ENCODE data around the gene SCN5A.

SCN5A gene

GRCh38 chr3:38533285-38533976 lies 116.1 kb downstream of the SCN5A start:
- Mint-ChIP-seq H3K9me3 (no peaks in the 10 kb centered on the region), H3K36me3 (ENCODE audit: low read depth) (peaks cover 9% of the 10 kb centered on the region), H3K4me3 (no peak overlapping the region), H3K27me3 (no peaks in the 10 kb centered on the region), H3K4me1 (peaks cover 5% of the 10 kb centered on the region), H3K27ac (no peak overlapping the region)
- ATAC-seq: no peak
- DNase-seq: no peak

DNA sequence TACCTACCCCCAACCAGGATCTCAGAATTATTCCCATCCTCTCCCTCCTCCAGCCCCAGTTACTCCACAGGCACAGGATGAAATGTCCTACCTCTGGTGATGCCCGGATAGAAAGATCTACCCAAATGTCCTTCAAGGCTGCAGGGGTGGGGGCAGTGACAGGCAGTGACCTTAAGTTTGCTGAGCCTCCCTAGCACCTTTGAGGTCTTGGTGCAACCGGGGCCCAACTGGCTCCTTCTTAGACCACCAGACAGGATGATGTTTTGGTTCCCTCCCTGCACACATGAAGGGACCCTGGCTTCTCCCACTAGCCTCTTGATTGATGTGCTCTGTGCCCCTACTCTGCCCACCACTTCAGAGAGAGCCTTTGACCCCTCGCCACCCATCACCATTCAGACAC lies 117.0 kb downstream of the SCN5A start:
- no peaks in the 10 kb centered on the region for H3K27me3 Mint-ChIP-seq
- no peak for DNase-seq
- ATAC-seq: no peak
- H3K36me3 Mint-ChIP-seq (ENCODE audit: low read depth): peaks cover 14% of the 10 kb centered on the region
- peaks cover 5% of the 10 kb centered on the region for H3K4me1 Mint-ChIP-seq
- no peak overlapping the region for H3K27ac Mint-ChIP-seq
- no peak overlapping the region for H3K4me3 Mint-ChIP-seq
- H3K9me3 Mint-ChIP-seq: no peaks in the 10 kb centered on the region

- DNase-seq (no peak), ATAC-seq (no peak)
- H3K4me1 Mint-ChIP-seq: no peaks in the 10 kb centered on the region
- H3K4me3 Mint-ChIP-seq: no peak overlapping the region
- no peaks in the 10 kb centered on the region for H3K9me3 Mint-ChIP-seq
- H3K27me3 Mint-ChIP-seq: no peaks in the 10 kb centered on the region
- peaks cover 33% of the 10 kb centered on the region for H3K36me3 Mint-ChIP-seq (ENCODE audit: low read depth)
- no peak overlapping the region for H3K27ac Mint-ChIP-seq
These were observed 121.0 kb downstream of the SCN5A start for GRCh38 chr3:38528457-38528856.

DNA sequence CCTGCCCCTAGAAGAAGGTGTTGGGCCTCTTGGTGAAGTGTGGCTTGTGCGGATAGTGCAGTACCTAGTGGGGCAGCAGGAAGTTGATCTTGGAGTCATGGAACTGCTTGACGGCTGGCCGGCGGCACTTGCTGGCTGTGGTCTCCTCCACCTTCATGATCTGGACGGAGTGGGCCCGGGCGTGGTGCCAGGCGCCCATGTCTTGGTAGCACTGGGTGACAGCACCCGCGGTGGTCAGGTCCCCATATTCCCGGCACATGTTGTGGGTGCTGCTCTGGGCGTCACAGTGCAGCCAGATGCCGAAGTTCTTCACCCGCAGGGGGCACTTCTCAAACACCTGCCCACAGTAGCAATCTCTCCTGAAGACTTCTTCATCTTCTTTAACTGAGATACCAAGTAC lies 122.7 kb downstream of the SCN5A start:
- no peak for ATAC-seq
- no peaks in the 10 kb centered on the region for H3K4me1 Mint-ChIP-seq
- peaks cover 31% of the 10 kb centered on the region for H3K36me3 Mint-ChIP-seq (ENCODE audit: low read depth)
- H3K27me3 Mint-ChIP-seq: no peaks in the 10 kb centered on the region
- no peak overlapping the region for H3K27ac Mint-ChIP-seq
- no peaks in the 10 kb centered on the region for H3K9me3 Mint-ChIP-seq
- no peak for DNase-seq
- no peak overlapping the region for H3K4me3 Mint-ChIP-seq

GRCh38 chr3:38524141-38524739 lies 125.2 kb downstream of the SCN5A start:
- H3K27me3 Mint-ChIP-seq: no peaks in the 10 kb centered on the region
- H3K36me3 Mint-ChIP-seq (ENCODE audit: low read depth): peaks cover 29% of the 10 kb centered on the region
- no peaks in the 10 kb centered on the region for H3K9me3 Mint-ChIP-seq
- H3K4me1 Mint-ChIP-seq: peaks cover 15% of the 10 kb centered on the region
- no peak overlapping the region for H3K4me3 Mint-ChIP-seq
- no peak overlapping the region for H3K27ac Mint-ChIP-seq
- DNase-seq (no peak), ATAC-seq (no peak)

DNA sequence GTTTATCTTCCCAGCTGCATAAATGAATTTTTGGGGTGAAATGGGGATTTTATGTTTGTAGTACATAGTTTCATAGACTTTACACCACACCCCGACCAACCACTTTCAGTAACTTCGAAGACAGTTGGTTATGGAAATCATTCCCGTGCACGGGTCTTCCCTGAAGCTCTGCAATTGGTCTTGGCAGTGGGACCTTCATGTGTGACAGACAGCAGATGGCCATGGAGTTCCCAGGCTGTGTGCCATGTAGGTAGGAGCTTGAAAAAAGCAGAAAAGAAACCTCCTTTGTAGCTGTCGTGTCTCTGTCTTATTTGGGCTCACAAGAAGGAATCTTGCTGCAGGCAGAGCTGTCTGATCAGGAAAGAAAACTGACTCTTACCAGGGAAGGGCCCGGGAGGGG lies 127.5 kb downstream of the SCN5A start:
- Mint-ChIP-seq H3K27me3 (no peaks in the 10 kb centered on the region), H3K36me3 (ENCODE audit: low read depth) (peaks cover 22% of the 10 kb centered on the region), H3K9me3 (no peaks in the 10 kb centered on the region), H3K4me1 (peaks cover 24% of the 10 kb centered on the region), H3K4me3 (no peak overlapping the region), H3K27ac (no peak overlapping the region)
- ATAC-seq (no peak), DNase-seq (no peak)

- peaks cover 24% of the 10 kb centered on the region for H3K4me1 Mint-ChIP-seq
- H3K9me3 Mint-ChIP-seq: no peaks in the 10 kb centered on the region
- peak; percentile 60 for DNase-seq
- H3K27me3 Mint-ChIP-seq: no peaks in the 10 kb centered on the region
- H3K27ac Mint-ChIP-seq: no peak overlapping the region
- no peak overlapping the region for H3K4me3 Mint-ChIP-seq
- H3K36me3 Mint-ChIP-seq (ENCODE audit: low read depth): peaks cover 24% of the 10 kb centered on the region
- no peak for ATAC-seq
These were observed 128.0 kb downstream of the SCN5A start for GRCh38 chr3:38521391-38521987.

DNA sequence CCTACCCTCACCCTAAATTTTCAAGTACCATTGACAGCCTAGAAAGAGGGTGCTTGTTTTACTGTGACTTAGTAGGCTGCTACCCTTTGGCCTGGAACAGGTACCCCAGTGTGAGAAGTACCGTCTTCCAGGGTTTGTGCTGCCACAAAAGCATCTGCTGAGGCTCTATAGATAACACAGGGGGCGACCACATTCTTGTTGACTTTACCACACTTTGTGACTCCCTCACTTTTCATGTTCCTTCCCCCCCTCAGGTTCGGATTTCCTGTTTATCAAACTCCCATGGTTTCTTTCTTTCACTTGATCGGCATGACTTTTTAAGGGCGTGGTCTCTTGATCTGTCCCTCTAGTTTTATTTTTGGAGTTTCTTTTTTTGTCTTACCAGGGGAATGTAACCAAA lies 129.8 kb downstream of the SCN5A start:
- ATAC-seq (peak; percentile 33), DNase-seq (no peak)
- Mint-ChIP-seq H3K9me3 (no peaks in the 10 kb centered on the region), H3K4me1 (peaks cover 24% of the 10 kb centered on the region), H3K27ac (peak overlapping the region; percentile 68), H3K36me3 (ENCODE audit: low read depth) (peaks cover 20% of the 10 kb centered on the region), H3K27me3 (no peaks in the 10 kb centered on the region), H3K4me3 (no peak overlapping the region)

GRCh38 chr3:38519000-38519399 lies 130.5 kb downstream of the SCN5A start:
- Mint-ChIP-seq H3K9me3 (no peaks in the 10 kb centered on the region), H3K4me1 (peaks cover 24% of the 10 kb centered on the region), H3K4me3 (no peak overlapping the region), H3K27ac (no peak overlapping the region), H3K36me3 (ENCODE audit: low read depth) (peaks cover 13% of the 10 kb centered on the region), H3K27me3 (no peaks in the 10 kb centered on the region)
- DNase-seq (no peak), ATAC-seq (no peak)

DNA sequence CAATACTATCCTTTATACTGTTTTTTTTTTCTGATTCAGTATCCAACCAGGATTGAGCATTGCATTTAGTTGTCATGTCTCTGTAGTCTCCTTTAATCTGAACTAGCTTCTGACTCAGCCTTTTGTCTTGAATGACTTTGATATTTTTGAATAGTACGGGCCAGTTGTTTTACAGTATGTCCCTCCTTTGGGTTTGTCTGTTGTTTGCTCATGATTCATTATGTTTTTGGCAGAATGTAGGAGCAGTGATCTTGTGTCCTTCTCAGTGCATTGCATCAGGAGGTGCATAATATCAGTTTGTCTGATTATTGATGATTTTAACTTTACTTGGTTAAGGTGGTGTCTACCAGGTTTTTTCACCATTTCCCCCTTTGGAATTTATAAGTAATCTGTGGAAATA lies 132.8 kb downstream of the SCN5A start:
- Mint-ChIP-seq H3K36me3 (ENCODE audit: low read depth) (peaks cover 14% of the 10 kb centered on the region), H3K27me3 (no peaks in the 10 kb centered on the region), H3K4me1 (peaks cover 24% of the 10 kb centered on the region), H3K27ac (no peak overlapping the region), H3K4me3 (no peak overlapping the region), H3K9me3 (no peaks in the 10 kb centered on the region)
- ATAC-seq (no peak), DNase-seq (no peak)

DNA sequence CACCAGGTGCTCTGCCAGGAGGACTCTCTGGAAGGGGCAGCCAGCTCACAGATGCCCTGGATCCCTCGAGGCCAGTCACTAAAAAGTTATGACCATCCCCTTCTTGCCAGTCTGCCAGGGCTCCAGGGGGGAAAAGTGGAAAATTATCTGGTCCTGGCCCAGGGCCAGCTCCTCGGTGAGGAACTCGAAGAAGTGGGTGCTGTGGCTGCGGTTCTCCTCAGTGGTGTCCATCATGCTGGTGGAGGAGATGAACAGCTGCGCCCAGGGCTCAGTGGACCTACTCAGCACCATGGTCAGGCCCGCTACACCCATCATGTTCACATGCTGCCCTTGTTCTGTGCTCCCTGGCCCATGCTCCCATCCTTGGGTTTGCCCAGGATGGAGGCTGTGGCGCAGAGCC lies 134.1 kb downstream of the SCN5A start:
- ATAC-seq: no peak
- H3K36me3 Mint-ChIP-seq (ENCODE audit: low read depth): peaks cover 17% of the 10 kb centered on the region
- peaks cover 20% of the 10 kb centered on the region for H3K4me1 Mint-ChIP-seq

GRCh38 chr3:38511546-38511945 lies 137.9 kb downstream of the SCN5A start:
- Mint-ChIP-seq H3K36me3 (ENCODE audit: low read depth) (peaks cover 26% of the 10 kb centered on the region), H3K4me1 (no peaks in the 10 kb centered on the region), H3K9me3 (no peaks in the 10 kb centered on the region), H3K27me3 (no peaks in the 10 kb centered on the region), H3K4me3 (no peak overlapping the region), H3K27ac (no peak overlapping the region)
- no peak for DNase-seq
- ATAC-seq: no peak

More for the DNA sequence above, 134.1 kb downstream of the SCN5A start:
- no peak overlapping the region for H3K27ac Mint-ChIP-seq
- no peak for DNase-seq
- no peak overlapping the region for H3K4me3 Mint-ChIP-seq
- no peaks in the 10 kb centered on the region for H3K9me3 Mint-ChIP-seq
- H3K27me3 Mint-ChIP-seq: no peaks in the 10 kb centered on the region

DNA sequence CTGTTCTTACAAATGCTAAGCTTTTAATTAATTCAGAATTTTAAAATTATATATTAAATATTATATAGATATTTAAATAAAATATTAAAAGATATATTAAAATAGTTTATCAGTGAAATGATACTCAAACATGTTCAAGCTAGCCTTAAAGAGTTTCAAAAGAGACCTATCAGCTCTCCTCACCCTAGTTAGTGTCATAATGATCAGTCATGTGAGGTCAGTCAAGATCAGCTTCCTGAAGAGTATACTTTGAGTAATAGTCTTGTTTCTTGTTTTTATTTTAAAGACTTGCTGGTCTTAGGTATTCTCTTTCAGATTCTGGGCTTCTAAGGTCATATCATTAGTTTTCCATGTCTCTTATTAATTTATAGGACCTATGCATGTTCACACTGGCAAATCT lies 138.9 kb downstream of the SCN5A start:
- H3K4me1 Mint-ChIP-seq: no peaks in the 10 kb centered on the region
- DNase-seq (no peak), ATAC-seq (no peak)
- H3K27ac Mint-ChIP-seq: no peak overlapping the region
- no peaks in the 10 kb centered on the region for H3K9me3 Mint-ChIP-seq
- H3K4me3 Mint-ChIP-seq: no peak overlapping the region
- H3K36me3 Mint-ChIP-seq (ENCODE audit: low read depth): peaks cover 25% of the 10 kb centered on the region
- no peaks in the 10 kb centered on the region for H3K27me3 Mint-ChIP-seq

- no peak for ATAC-seq
- Mint-ChIP-seq H3K4me1 (no peaks in the 10 kb centered on the region), H3K36me3 (ENCODE audit: low read depth) (peaks cover 23% of the 10 kb centered on the region)
These were observed 139.8 kb downstream of the SCN5A start for GRCh38 chr3:38509732-38510131.

GRCh38 chr3:38507120-38507519 lies 142.4 kb downstream of the SCN5A start:
- Mint-ChIP-seq H3K4me3 (no peak overlapping the region), H3K9me3 (no peaks in the 10 kb centered on the region), H3K4me1 (no peaks in the 10 kb centered on the region), H3K27me3 (no peaks in the 10 kb centered on the region), H3K36me3 (ENCODE audit: low read depth) (peaks cover 33% of the 10 kb centered on the region), H3K27ac (no peak overlapping the region)
- ATAC-seq (no peak), DNase-seq (no peak)

More at GRCh38 chr3:38509732-38510131, 139.8 kb downstream of the SCN5A start:
- DNase-seq: no peak
- H3K27me3 Mint-ChIP-seq: no peaks in the 10 kb centered on the region
- no peaks in the 10 kb centered on the region for H3K9me3 Mint-ChIP-seq
- no peak overlapping the region for H3K4me3 Mint-ChIP-seq
- no peak overlapping the region for H3K27ac Mint-ChIP-seq
